Measurements from ENCODE around the gene SHISA9.

SHISA9 gene

DNA sequence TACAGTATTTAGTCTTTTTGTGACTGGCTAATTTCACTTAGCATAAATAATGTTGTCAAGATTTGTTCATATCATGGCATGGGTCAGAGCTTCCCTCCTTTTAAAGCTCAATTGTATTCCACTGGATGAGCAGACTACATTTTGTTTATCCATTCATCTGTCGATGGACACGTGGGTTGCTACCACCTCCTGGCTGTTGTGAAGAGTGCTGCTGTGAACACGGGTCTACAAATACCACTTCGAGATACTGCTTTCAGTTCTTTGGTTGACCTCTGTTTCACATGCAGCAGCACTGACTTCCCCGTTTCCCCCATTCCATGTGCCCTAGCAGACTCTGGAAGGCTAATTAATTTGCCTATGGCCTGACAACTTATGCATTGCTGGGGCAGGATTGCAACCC, 285.4 kb downstream of the SHISA9 start:
- Mint-ChIP-seq H3K4me1 (ENCODE audit: low read depth) (no peaks in the 10 kb centered on the region), H3K4me3 (no peak overlapping the region), H3K36me3 (no peaks in the 10 kb centered on the region), H3K27ac (no peak overlapping the region), H3K27me3 (peaks cover 2% of the 10 kb centered on the region), H3K9me3 (ENCODE audit: low read depth) (peaks cover 10% of the 10 kb centered on the region)

DNA sequence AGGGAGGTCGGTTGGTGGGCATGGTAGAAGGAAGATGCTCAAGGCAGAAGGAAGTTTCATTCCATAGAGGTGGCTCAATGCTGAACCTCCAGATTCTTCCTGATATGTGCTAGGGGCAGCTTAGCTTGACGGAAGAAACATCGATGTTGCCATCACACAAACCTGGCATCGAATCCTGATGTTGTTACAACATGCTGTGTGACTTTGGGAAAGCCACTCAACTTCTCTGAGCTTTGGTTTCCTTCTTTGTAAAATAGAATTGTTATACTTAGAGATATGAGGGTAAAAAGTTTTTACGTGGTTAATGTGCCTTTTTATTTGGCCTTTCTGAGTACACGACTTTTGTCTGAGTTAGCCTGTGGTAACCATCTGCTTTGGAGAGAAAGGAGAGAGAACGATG, 287.9 kb downstream of the SHISA9 start:
- Mint-ChIP-seq H3K36me3 (no peaks in the 10 kb centered on the region), H3K27ac (no peak overlapping the region), H3K4me3 (no peak overlapping the region), H3K27me3 (peaks cover 2% of the 10 kb centered on the region), H3K4me1 (ENCODE audit: low read depth) (no peaks in the 10 kb centered on the region), H3K9me3 (ENCODE audit: low read depth) (peaks cover 4% of the 10 kb centered on the region)

DNA sequence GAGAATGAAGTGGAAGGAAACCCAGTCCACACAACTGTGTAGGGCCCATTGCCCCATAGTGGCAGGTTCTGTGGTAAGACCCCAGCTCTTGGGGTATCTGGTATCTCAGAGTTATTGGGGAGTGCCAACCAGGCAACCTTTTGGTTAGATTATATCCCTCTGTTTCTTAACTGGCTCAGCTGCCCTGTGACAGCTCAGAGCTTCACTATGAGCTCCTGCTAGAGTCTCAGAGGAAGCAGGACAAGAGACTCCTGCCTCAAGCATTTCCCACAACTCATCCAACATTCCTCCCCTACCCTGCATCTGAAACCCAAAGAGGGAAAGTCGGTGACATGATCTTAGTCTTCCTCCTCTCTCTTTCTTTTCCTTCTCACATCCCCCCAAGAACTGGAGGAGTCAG, 292.3 kb downstream of the SHISA9 start:
- no peak overlapping the region for H3K27ac Mint-ChIP-seq
- peaks cover 9% of the 10 kb centered on the region for H3K9me3 Mint-ChIP-seq (ENCODE audit: low read depth)
- H3K4me1 Mint-ChIP-seq (ENCODE audit: low read depth) = no peaks in the 10 kb centered on the region
- no peak overlapping the region for H3K4me3 Mint-ChIP-seq
- peaks cover 2% of the 10 kb centered on the region for H3K27me3 Mint-ChIP-seq
- H3K36me3 Mint-ChIP-seq = no peaks in the 10 kb centered on the region

DNA sequence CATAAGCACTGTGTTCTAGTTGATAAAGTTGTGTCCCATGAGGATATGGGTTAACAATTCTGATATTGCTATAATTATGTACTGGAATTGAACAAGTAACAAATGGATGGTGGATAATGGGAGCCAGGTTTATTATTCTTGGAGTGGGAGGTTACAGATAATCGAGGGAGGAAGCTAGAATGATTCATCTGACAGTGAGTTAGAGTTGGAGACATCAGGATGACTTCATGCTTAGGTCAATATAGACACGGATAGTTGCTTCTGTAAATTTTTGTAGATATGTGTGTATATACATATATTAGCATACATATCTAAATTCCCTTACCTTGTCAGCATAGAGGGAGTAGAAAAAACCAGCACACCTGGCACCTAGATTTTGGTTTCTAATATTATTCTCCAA, 293.4 kb downstream of the SHISA9 start:
- Mint-ChIP-seq H3K4me3 (no peak overlapping the region), H3K4me1 (ENCODE audit: low read depth) (no peaks in the 10 kb centered on the region), H3K27ac (no peak overlapping the region), H3K9me3 (ENCODE audit: low read depth) (peaks cover 9% of the 10 kb centered on the region), H3K27me3 (no peaks in the 10 kb centered on the region), H3K36me3 (no peaks in the 10 kb centered on the region)

DNA sequence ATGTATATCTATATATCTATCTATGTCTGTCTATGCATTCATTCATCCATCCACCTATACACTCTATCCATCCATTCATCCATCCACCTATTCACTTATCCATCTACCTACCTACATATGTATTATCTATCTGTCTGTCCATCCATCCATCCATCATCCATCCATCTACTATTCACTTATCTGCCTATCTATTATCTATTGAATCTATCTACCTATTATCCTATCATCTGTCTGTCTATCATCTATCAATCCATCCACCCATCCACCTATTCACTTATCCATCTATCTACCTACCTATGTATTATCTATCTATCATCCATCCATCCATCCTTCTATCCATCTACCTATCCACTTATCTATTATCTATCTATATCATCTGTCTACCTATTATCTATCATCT, 302.3 kb downstream of the SHISA9 start:
- H3K27me3 Mint-ChIP-seq = no peaks in the 10 kb centered on the region
- H3K27ac Mint-ChIP-seq = no peak overlapping the region
- H3K4me1 Mint-ChIP-seq (ENCODE audit: low read depth) = no peaks in the 10 kb centered on the region
- H3K4me3 Mint-ChIP-seq = no peak overlapping the region
- no peaks in the 10 kb centered on the region for H3K36me3 Mint-ChIP-seq
- H3K9me3 Mint-ChIP-seq (ENCODE audit: low read depth) = no peaks in the 10 kb centered on the region

DNA sequence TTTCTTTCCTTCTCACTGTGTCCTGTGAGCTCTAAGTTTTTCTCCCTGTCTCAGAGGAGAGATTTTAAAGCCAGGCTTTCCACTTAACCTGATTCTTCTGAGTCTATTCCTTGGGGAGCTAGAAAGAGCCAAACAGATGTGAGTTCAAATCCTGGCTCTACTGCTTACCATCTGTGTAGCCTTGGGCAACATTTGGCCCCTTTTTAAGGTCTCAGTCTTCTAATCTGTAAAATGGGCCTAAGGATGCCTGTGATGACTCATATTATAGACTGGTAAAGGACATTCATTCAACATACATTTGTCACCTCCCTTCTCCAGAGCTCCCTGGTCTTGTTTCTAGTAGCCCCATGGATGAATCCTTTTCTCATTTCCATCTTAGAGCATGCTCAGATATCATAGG, 304.0 kb downstream of the SHISA9 start:
- Mint-ChIP-seq H3K9me3 (ENCODE audit: low read depth) (no peaks in the 10 kb centered on the region), H3K27me3 (no peaks in the 10 kb centered on the region), H3K4me3 (no peak overlapping the region), H3K27ac (no peak overlapping the region), H3K4me1 (ENCODE audit: low read depth) (no peaks in the 10 kb centered on the region), H3K36me3 (no peaks in the 10 kb centered on the region)

DNA sequence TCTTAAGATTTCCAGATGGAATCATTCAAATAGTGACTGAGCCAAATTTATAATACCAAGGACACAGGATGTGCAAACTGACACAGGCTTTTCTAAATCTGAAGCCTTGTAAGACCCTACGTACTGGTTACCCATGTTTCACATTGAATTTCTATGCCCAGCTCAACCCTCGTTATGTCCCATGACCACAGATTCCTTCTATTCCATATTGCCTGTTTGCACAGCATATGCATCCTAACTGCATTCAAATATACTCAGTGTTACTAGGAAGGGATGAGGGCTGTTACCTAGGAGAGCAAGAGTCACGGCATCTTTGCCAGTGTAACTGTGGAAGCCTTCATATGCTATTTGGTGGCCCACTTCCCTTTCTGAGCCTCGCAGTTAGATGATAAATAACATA, 305.2 kb downstream of the SHISA9 start:
- H3K27me3 Mint-ChIP-seq = no peaks in the 10 kb centered on the region
- H3K9me3 Mint-ChIP-seq (ENCODE audit: low read depth) = no peaks in the 10 kb centered on the region
- H3K27ac Mint-ChIP-seq = no peak overlapping the region
- no peaks in the 10 kb centered on the region for H3K4me1 Mint-ChIP-seq (ENCODE audit: low read depth)
- H3K4me3 Mint-ChIP-seq = no peak overlapping the region
- no peaks in the 10 kb centered on the region for H3K36me3 Mint-ChIP-seq

DNA sequence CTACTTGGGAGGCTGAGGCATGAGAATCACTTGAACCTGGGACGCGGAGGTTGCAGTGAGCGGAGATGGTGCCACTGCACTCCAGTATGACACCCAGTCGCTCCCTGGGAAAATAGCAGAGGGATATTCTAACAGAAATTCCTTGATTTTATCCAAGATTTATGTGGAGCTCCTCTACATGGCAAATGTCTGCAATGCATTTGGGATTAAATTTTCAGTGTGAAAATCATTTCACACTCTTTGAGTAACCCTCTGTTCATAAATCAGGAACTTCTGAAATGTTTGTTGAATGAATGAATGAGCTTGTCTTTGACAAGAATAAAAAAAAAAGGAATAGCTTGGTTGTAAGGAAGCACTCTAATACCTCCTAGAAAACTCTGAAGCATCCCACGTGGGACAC, 305.8 kb downstream of the SHISA9 start:
- Mint-ChIP-seq H3K27me3 (no peaks in the 10 kb centered on the region), H3K36me3 (no peaks in the 10 kb centered on the region), H3K27ac (no peak overlapping the region), H3K4me3 (no peak overlapping the region), H3K9me3 (ENCODE audit: low read depth) (no peaks in the 10 kb centered on the region), H3K4me1 (ENCODE audit: low read depth) (no peaks in the 10 kb centered on the region)

DNA sequence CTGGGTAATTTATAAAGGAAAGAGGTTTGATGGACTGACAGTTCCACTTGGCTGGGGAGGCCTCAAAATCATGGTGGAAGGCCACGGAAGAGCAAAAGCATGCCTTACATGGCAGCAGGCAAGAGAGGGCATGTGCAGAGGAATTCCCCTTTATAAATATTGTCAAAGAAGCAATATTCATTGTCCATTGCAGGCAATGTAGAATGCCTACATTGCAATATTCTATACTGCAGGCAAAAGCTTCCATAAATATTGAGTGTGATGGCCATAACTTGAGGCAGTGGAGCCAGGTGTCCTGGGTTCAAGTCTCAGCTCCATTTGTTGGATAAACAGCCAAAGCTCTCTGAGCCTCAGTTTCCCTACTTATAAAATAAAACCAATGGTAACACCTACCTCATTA, 322.3 kb downstream of the SHISA9 start:
- Mint-ChIP-seq H3K27me3 (peaks cover 6% of the 10 kb centered on the region), H3K4me1 (ENCODE audit: low read depth) (no peaks in the 10 kb centered on the region), H3K9me3 (ENCODE audit: low read depth) (peaks cover 6% of the 10 kb centered on the region), H3K36me3 (no peaks in the 10 kb centered on the region), H3K27ac (no peak overlapping the region), H3K4me3 (no peak overlapping the region)

DNA sequence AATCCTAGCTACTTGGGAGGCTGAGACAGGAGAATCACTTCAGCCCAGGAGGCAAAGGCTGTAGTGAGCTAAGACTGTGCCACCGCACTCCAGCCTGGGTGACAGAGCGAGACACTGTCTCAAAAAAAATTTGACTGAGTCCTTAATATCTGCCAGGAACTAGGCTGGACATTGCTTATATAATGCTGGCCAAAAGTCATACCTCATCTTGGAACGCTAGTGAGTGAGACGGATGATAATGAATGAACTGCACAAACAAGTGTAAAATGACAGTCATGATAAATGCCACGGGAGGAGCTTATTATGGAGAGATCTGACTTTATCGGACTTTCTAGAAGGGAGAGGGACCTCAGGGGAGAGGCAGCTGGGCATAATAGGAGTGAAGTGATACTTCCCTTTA, 327.6 kb downstream of the SHISA9 start:
- H3K9me3 Mint-ChIP-seq (ENCODE audit: low read depth) = peaks cover 3% of the 10 kb centered on the region

DNA sequence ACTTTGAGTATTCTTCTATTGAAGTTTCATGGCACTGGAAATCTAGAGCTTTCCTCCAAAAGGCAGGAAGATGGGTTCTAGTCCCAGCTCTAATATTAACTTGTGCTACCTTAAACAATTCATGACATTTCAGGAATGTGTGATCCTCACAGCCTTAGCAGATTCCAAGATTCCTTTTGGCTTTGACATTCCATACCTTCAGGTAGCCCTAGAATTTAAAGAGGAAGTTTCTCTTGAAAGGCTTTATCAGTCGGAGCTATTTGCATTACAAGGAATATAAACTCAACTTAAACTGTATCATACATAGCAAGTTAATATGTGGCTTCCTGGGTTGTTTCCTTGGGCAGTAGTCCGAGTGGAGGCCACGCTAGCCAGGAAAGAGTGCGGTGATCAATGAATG, 330.0 kb downstream of the SHISA9 start:
- no peak overlapping the region for H3K27ac Mint-ChIP-seq
- H3K36me3 Mint-ChIP-seq = no peaks in the 10 kb centered on the region
- peaks cover 4% of the 10 kb centered on the region for H3K27me3 Mint-ChIP-seq
- H3K4me3 Mint-ChIP-seq = no peak overlapping the region
- H3K4me1 Mint-ChIP-seq (ENCODE audit: low read depth) = no peaks in the 10 kb centered on the region
- peaks cover 3% of the 10 kb centered on the region for H3K9me3 Mint-ChIP-seq (ENCODE audit: low read depth)

More for the DNA sequence above, 327.6 kb downstream of the SHISA9 start:
- H3K27ac Mint-ChIP-seq = no peak overlapping the region
- H3K36me3 Mint-ChIP-seq = no peaks in the 10 kb centered on the region
- H3K4me3 Mint-ChIP-seq = no peak overlapping the region
- H3K4me1 Mint-ChIP-seq (ENCODE audit: low read depth) = no peaks in the 10 kb centered on the region
- peaks cover 6% of the 10 kb centered on the region for H3K27me3 Mint-ChIP-seq

DNA sequence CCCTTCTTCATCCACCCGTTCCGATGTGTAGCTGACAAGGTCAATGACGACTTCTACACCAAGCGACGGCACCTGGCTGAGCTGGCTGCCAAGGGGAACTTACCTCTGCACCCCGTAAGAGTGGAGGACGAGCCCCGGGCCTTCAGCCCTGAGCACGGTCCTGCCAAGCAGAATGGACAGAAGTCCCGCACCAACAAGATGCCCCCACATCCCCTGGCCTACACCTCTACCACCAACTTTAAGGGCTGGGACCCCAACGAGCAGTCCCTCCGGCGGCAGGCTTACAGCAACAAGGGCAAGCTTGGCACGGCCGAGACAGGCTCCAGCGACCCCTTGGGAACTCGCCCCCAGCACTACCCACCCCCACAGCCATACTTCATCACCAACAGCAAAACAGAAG, 333.6 kb downstream of the SHISA9 start:
- no peaks in the 10 kb centered on the region for H3K36me3 Mint-ChIP-seq
- no peak overlapping the region for H3K27ac Mint-ChIP-seq
- no peaks in the 10 kb centered on the region for H3K27me3 Mint-ChIP-seq
- H3K4me1 Mint-ChIP-seq (ENCODE audit: low read depth) = no peaks in the 10 kb centered on the region
- H3K9me3 Mint-ChIP-seq (ENCODE audit: low read depth) = peaks cover 3% of the 10 kb centered on the region
- H3K4me3 Mint-ChIP-seq = no peak overlapping the region

DNA sequence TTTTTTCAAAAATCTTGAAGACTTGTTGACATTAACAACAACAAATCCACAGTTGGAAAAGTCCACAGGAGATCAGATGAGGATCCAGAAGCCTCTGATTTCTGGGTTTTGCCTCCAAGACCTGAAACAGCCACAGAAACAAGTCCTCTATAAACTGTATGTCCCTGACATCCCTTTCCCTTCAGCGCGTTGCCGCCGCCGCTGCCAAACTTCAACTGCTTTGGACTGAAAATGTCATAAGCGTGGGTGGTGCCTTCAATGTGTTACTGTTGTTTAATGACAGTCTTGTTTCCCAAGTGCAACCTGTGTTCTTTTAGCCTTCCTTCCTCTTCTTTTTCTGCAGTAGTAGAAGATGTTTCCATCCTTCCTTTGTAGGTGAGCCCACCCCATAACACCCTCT, 334.9 kb downstream of the SHISA9 start:
- Mint-ChIP-seq H3K4me1 (ENCODE audit: low read depth) (no peaks in the 10 kb centered on the region), H3K27ac (no peak overlapping the region), H3K4me3 (no peak overlapping the region), H3K27me3 (no peaks in the 10 kb centered on the region), H3K9me3 (ENCODE audit: low read depth) (peaks cover 3% of the 10 kb centered on the region), H3K36me3 (no peaks in the 10 kb centered on the region)

DNA sequence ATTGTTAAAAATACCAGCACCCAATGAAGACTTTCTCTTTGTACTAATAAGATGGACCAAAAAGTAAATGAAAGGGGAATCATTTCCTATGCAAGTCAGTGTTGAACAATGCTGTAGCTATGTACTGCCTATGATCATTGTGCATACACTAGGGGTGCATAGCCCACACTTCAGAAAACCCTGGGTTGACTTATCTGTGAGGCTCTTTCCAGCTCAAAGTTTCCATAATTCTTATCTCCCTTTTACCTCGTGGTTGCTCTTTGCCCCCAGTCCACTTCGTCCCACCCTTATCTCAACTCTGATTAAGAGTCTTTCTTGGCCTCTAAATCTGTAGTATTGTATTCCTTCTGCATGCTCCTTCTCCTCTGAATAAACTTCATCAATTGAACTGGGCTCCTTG, 336.8 kb downstream of the SHISA9 start:
- Mint-ChIP-seq H3K36me3 (no peaks in the 10 kb centered on the region), H3K27me3 (no peaks in the 10 kb centered on the region), H3K9me3 (ENCODE audit: low read depth) (no peaks in the 10 kb centered on the region), H3K27ac (no peak overlapping the region), H3K4me3 (no peak overlapping the region), H3K4me1 (ENCODE audit: low read depth) (no peaks in the 10 kb centered on the region)

DNA sequence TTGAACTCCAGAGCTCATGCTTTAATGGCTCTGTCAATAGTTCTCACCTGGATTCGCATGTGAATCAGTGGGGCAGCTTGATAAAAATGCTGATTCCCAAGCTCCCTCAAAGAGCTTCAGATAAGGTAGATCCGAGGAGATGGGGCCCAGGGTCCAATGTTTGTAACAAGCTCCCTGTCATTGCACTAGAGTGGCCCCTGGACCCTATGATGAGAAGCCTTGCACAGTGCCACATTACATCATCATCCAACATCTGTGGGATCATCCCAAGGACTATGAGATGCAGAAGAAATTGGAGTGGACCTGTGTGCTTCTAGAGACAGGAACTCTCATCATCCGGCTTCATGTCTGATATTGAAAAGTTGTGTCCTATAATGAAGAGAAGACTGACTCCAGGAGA, 340.8 kb downstream of the SHISA9 start:
- Mint-ChIP-seq H3K4me3 (no peak overlapping the region), H3K27me3 (peaks cover 2% of the 10 kb centered on the region), H3K36me3 (no peaks in the 10 kb centered on the region), H3K4me1 (ENCODE audit: low read depth) (no peaks in the 10 kb centered on the region), H3K27ac (no peak overlapping the region), H3K9me3 (ENCODE audit: low read depth) (no peaks in the 10 kb centered on the region)

DNA sequence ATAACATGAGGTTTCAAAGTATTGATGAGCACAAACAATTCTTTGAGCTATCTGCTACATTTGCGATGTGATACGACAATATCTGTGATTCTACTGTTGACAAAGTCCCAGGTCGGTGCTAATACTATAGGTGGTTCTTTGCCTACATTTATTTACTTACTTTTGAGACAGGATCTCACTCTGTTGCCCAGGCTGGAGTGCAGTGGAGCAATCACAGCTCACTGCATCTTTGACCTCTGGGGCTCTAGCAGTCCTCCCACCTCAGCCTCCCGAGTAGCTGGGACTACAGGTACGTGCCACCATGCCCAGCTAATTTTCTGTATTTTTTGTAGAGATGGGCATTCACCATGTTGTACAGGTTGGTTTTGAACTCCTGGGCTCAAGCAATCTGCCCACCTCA, 343.4 kb downstream of the SHISA9 start:
- peaks cover 2% of the 10 kb centered on the region for H3K27me3 Mint-ChIP-seq
- H3K4me3 Mint-ChIP-seq = no peak overlapping the region
- no peaks in the 10 kb centered on the region for H3K36me3 Mint-ChIP-seq
- H3K4me1 Mint-ChIP-seq (ENCODE audit: low read depth) = no peaks in the 10 kb centered on the region
- H3K27ac Mint-ChIP-seq = no peak overlapping the region
- peaks cover 4% of the 10 kb centered on the region for H3K9me3 Mint-ChIP-seq (ENCODE audit: low read depth)

Measured in activated naive CD8-positive, alpha-beta T cell (primary cell).